NCI-H748 (cell line): ENCODE results near the gene CACNA1H.
A peak's percentile ranks its signal among the peaks of the same experiment; 100 is the strongest.

Experiments used
- DNase-seq: peaks from one replicate; lab custom pipeline; 2025; ENCODE audit not compliant: unreplicated experiment; lab: John Stamatoyannopoulos, UW

The CACNA1H gene

GRCh38 chr16:1171001-1171400 is 18.1 kb downstream of the CACNA1H start:
- DNase-seq, result no peak

- no peak for DNase-seq
These were observed 19.0 kb downstream of the CACNA1H start for GRCh38 chr16:1171854-1172428.

- no peak for DNase-seq
These were observed 19.7 kb downstream of the CACNA1H start for GRCh38 chr16:1172651-1173050.

- no peak for DNase-seq
These were observed 21.0 kb downstream of the CACNA1H start for GRCh38 chr16:1173788-1174451.

GRCh38 chr16:1174477-1175357 is 21.8 kb downstream of the CACNA1H start:
- no peak for DNase-seq

GRCh38 chr16:1175566-1176279 is 22.8 kb downstream of the CACNA1H start:
- DNase-seq, result no peak

GRCh38 chr16:1176280-1176897 is 23.5 kb downstream of the CACNA1H start:
- no peak for DNase-seq

GRCh38 chr16:1177053-1177452 is 24.1 kb downstream of the CACNA1H start:
- no peak for DNase-seq

- no peak for DNase-seq
These were observed 24.8 kb downstream of the CACNA1H start for GRCh38 chr16:1177750-1178149.

- no peak for DNase-seq
These were observed 25.5 kb downstream of the CACNA1H start for GRCh38 chr16:1178295-1178910.

GRCh38 chr16:1180549-1181403 is 27.9 kb downstream of the CACNA1H start:
- no peak for DNase-seq

- no peak for DNase-seq
These were observed 28.8 kb downstream of the CACNA1H start for GRCh38 chr16:1181404-1182315.

GRCh38 chr16:1182316-1182671 is 29.4 kb downstream of the CACNA1H start:
- peak; percentile 33 for DNase-seq

GRCh38 chr16:1182950-1183907 is 30.3 kb downstream of the CACNA1H start:
- DNase-seq, result peak; percentile 66

GRCh38 chr16:1184156-1184868 is 31.4 kb downstream of the CACNA1H start:
- no peak for DNase-seq

GRCh38 chr16:1184980-1185379 is 32.1 kb downstream of the CACNA1H start:
- no peak for DNase-seq
